ENCODE results near the gene PTGER4. TPM values are rescaled to one million over a fixed set of nuclear protein-coding genes. Genes with fewer than 3 reads are reported as not detected.
A peak's percentile ranks its signal among the peaks of the same experiment; 100 is the strongest.

Gene PTGER4
- total RNA-seq, 2 donors from 2014 or later: 25.9 to 38.9 TPM

DNA sequence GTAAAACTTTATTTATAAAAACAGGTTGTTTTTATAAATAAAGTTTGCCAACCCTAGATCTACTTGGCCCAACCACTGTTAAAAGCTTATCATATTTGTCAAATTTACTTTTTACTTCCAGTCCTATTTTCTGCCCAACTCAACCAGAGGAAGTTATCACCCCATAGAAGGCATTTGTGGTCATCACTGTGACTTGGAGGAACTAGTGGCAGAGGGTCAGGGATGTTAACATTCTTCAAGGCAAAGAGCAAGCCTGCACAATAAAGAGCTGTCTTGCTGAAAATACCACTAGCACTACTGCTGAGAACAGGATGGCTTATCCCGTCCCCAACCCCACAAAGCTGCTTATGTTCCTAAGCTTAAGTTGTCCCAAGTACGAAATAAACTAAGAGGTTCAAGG, 53.7 kb downstream of the PTGER4 start:
- H3K4me1 ChIP-seq: peaks cover 44% of the 10 kb centered on the region
- H3K27me3 ChIP-seq: no peaks in the 10 kb centered on the region
- no peak overlapping the region for H3K4me3 ChIP-seq
- peak overlapping the region; percentile 20 to 85 (median 75) for H3K27ac ChIP-seq
- DNase-seq (no peak), ATAC-seq (no peak)
- no peaks in the 10 kb centered on the region for H3K9me3 ChIP-seq
- intact Hi-C loops (cut with DNase I): no loop called here
- H3K36me3 ChIP-seq (replicated peaks in 1 of 2; ENCODE audit: insufficient read depth in 1 of 2, low read depth in 2 of 2): no peaks in the 10 kb centered on the region
- WGBS, 2 donors: 48% methylated on average over 2 of the region's 2 CpGs
- TF ChIP-seq POLR2A (IDR thresholded peaks at IDR 0.05): no peak
- TF ChIP-seq, protein P1, sequence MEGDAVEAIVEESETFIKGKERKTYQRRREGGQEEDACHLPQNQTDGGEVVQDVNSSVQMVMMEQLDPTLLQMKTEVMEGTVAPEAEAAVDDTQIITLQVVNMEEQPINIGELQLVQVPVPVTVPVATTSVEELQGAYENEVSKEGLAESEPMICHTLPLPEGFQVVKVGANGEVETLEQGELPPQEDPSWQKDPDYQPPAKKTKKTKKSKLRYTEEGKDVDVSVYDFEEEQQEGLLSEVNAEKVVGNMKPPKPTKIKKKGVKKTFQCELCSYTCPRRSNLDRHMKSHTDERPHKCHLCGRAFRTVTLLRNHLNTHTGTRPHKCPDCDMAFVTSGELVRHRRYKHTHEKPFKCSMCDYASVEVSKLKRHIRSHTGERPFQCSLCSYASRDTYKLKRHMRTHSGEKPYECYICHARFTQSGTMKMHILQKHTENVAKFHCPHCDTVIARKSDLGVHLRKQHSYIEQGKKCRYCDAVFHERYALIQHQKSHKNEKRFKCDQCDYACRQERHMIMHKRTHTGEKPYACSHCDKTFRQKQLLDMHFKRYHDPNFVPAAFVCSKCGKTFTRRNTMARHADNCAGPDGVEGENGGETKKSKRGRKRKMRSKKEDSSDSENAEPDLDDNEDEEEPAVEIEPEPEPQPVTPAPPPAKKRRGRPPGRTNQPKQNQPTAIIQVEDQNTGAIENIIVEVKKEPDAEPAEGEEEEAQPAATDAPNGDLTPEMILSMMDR (IDR thresholded peaks at IDR 0.05): no peak

GRCh38 chr5:40733879-40734563, 54.3 kb downstream of the PTGER4 start:
- Histone ChIP-seq H3K9me3 (no peaks in the 10 kb centered on the region), H3K4me1 (peaks cover 44% of the 10 kb centered on the region), H3K36me3 (replicated peaks in 1 of 2; ENCODE audit: insufficient read depth in 1 of 2, low read depth in 2 of 2) (no peaks in the 10 kb centered on the region), H3K27me3 (no peaks in the 10 kb centered on the region), H3K4me3 (no peak overlapping the region), H3K27ac (peak overlapping the region; percentile 25 to 85 (median 75))
- intact Hi-C loops (cut with DNase I): no loop called here
- TF ChIP-seq, protein P1 (IDR thresholded peaks at IDR 0.05): peak in 2 of 7 experiments; percentile 10 to 22
- peak in 2 of 3 donors; percentile 71 to 79 for TF ChIP-seq POLR2A (IDR thresholded peaks at IDR 0.05)
- DNase-seq (peak; percentile 30 to 75 (median 46)), ATAC-seq (peak; percentile 95)
- WGBS, 2 donors: 6 to 9% methylated on average over 3 of the region's 3 CpGs

GRCh38 chr5:40734986-40735385, 55.3 kb downstream of the PTGER4 start:
- peaks cover 44% of the 10 kb centered on the region for H3K4me1 ChIP-seq
- peak overlapping the region; percentile 25 to 85 (median 75) for H3K27ac ChIP-seq
- no peak overlapping the region for H3K4me3 ChIP-seq
- no peaks in the 10 kb centered on the region for H3K36me3 ChIP-seq (replicated peaks in 1 of 2; ENCODE audit: insufficient read depth in 1 of 2, low read depth in 2 of 2)
- DNase-seq (no peak), ATAC-seq (no peak)
- TF ChIP-seq, protein P1 (IDR thresholded peaks at IDR 0.05): no peak
- TF ChIP-seq POLR2A (IDR thresholded peaks at IDR 0.05): no peak
- no peaks in the 10 kb centered on the region for H3K27me3 ChIP-seq
- intact Hi-C loops (cut with DNase I): no loop called here
- 23 to 31% methylated on average over 2 of the region's 2 CpGs for WGBS, 2 donors
- no peaks in the 10 kb centered on the region for H3K9me3 ChIP-seq

- Histone ChIP-seq H3K9me3 (no peaks in the 10 kb centered on the region), H3K36me3 (replicated peaks in 1 of 2; ENCODE audit: insufficient read depth in 1 of 2, low read depth in 2 of 2) (no peaks in the 10 kb centered on the region), H3K4me1 (peaks cover 44% of the 10 kb centered on the region), H3K4me3 (no peak overlapping the region), H3K27me3 (no peaks in the 10 kb centered on the region), H3K27ac (peak overlapping the region in 3 of 4 donors; percentile 72 to 85 (median 78))
- TF ChIP-seq, protein P1 (IDR thresholded peaks at IDR 0.05): no peak
- no peak for TF ChIP-seq POLR2A (IDR thresholded peaks at IDR 0.05)
- DNase-seq: no peak
- intact Hi-C loops (cut with DNase I): no loop called here
- no peak for ATAC-seq
Measured at GRCh38 chr5:40735609-40736008, 55.9 kb downstream of the PTGER4 start.
